ENCODE results near the gene LRP5.

DNA sequence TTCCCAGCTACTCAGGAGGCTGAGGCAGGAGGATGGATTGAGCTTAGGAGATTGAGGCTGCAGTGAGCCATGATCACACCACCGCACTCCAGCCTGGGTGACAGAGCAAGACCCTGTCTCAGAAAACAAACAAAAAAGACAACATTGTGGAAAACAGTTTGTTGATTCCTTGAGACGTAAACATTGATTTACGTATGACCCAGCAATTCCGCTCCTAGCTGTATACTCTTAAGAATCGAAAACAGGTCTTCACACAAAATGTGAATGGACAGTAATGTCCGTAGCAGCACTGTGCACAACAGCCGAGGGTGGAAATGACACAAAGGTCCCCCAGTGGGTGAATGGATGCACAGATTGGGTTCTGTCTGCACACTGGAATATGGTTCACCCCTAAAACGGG is 49.3 kb downstream of the LRP5 start:
- no peak for TF ChIP-seq EP300 (IDR thresholded peaks at IDR 0.05)
- TF ChIP-seq, protein P1, sequence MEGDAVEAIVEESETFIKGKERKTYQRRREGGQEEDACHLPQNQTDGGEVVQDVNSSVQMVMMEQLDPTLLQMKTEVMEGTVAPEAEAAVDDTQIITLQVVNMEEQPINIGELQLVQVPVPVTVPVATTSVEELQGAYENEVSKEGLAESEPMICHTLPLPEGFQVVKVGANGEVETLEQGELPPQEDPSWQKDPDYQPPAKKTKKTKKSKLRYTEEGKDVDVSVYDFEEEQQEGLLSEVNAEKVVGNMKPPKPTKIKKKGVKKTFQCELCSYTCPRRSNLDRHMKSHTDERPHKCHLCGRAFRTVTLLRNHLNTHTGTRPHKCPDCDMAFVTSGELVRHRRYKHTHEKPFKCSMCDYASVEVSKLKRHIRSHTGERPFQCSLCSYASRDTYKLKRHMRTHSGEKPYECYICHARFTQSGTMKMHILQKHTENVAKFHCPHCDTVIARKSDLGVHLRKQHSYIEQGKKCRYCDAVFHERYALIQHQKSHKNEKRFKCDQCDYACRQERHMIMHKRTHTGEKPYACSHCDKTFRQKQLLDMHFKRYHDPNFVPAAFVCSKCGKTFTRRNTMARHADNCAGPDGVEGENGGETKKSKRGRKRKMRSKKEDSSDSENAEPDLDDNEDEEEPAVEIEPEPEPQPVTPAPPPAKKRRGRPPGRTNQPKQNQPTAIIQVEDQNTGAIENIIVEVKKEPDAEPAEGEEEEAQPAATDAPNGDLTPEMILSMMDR (IDR thresholded peaks at IDR 0.05): no peak
- no peak for TF ChIP-seq POLR2A (IDR thresholded peaks at IDR 0.05)

All from ovary (tissue), 3 donors.